MCF 10A (cell line): Measurements from ENCODE around the gene CUEDC1. TPM values are rescaled to one million over a fixed set of nuclear protein-coding genes. Genes with fewer than 3 reads are reported as not detected.
A peak's percentile ranks its signal among the peaks of the same experiment; 100 is the strongest.

Experiments used
- BruUV-seq: library from RNA; stranded (reverse); fragments of 400-500 nt; replicated peaks from 2 replicates; lab custom pipeline; 2021; lab: Mats Ljungman, UMichigan
- CTCF ChIA-PET: fragments of 300-600 bp; sonication (Branson Sonifier 250); formaldehyde crosslinking; extraction: SDS; loops from one replicate; lab custom pipeline; 2021; ENCODE audit warnings: antibody characterized with exemption, inconsistent platforms; lab: Yijun Ruan, JAX
- POLR2A ChIA-PET: fragments of 300-600, 350-650 bp; sonication (Branson Sonifier 250); formaldehyde crosslinking; extraction: SDS; loops from one replicate; lab custom pipeline; 2020; ENCODE audit warnings: antibody characterized with exemption, inconsistent platforms; lab: Yijun Ruan, JAX
- DNase-seq: peaks from one replicate; pipeline ENCODE4 v3.0.0-alpha.2; 2018; ENCODE audit not compliant: unreplicated experiment
- H3K27ac Mint-ChIP-seq: one replicate; pipeline ENCODE4 v1.8.0; 2022; ENCODE audit warnings: mild to moderate bottlenecking, low read depth, mixed read lengths; ENCODE audit not compliant: unreplicated experiment
- H3K27me3 Mint-ChIP-seq: one replicate; pipeline ENCODE4 v1.8.0; 2022; ENCODE audit warnings: mixed read lengths; ENCODE audit not compliant: insufficient read depth, unreplicated experiment
- H3K36me3 Mint-ChIP-seq: one replicate; pipeline ENCODE4 v1.8.0; 2022; ENCODE audit warnings: mild to moderate bottlenecking, moderate library complexity, mixed read lengths; ENCODE audit not compliant: insufficient read depth, unreplicated experiment
- H3K4me1 Mint-ChIP-seq: one replicate; pipeline ENCODE4 v1.8.0; 2022; ENCODE audit warnings: mixed read lengths; ENCODE audit not compliant: insufficient read depth, unreplicated experiment
- H3K4me3 Mint-ChIP-seq: one replicate; pipeline ENCODE4 v1.8.0; 2022; ENCODE audit warnings: mild to moderate bottlenecking, moderate library complexity, mixed read lengths; ENCODE audit not compliant: unreplicated experiment
- H3K9me3 Mint-ChIP-seq: one replicate; pipeline ENCODE4 v1.8.0; 2022; ENCODE audit warnings: mixed read lengths; ENCODE audit not compliant: unreplicated experiment
- intact Hi-C: fragments of 100-400 bp; cut with micrococcal nuclease; formaldehyde crosslinking; loops from 2 replicates; pipeline ENCODE4 v1.14.1; 2022
- total RNA-seq: library from RNA; stranded (reverse); gene quantifications from 2 replicates; pipeline ENCODE4 v1.2.3, GENCODE V29; 2022
- TF ChIP-seq, protein P1 (sequence below): fragments of 200-600 bp; IDR thresholded peaks from one replicate; pipeline ENCODE4 v1.8.0; 2022; ENCODE audit warnings: antibody characterized with exemption, mild to moderate bottlenecking; ENCODE audit not compliant: unreplicated experiment

Gene CUEDC1
- total RNA-seq, 1 experiment from 2014 or later, result 15.6 TPM

DNA sequence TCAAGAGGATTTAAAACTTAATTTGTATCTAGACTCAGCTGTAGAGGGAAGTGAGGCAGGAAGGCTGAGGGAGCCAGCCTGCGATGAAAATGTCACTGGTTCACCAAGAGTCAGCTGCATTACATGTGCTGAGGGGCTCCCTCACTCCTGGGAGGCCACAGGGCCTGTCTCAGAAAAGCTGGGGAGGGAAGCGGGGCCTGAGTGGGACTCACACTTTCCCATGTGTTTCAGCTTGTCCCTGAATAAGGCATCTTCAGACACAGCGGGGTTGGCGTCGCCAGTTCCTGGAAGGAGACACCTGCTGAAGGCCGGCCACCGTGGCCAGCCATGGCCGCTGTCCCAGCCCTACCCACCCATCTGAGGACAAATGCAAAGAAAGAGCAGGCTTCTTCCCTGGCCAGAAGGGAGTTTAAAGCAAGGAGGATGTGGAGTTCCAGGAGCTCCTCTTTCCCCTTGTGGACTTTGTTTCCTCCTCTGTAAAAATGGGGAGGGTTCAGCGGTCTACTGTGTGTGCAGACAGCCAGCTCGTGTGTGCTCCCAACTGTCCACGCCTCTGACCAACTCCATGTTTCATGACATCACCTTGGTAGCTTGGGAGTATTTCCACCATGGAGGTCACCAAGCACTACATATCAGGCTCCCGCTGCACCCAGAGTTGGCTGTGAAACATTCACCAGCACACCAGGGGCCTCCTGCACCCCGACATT is 86.1 kb downstream of the CUEDC1 start:
- intact Hi-C loops, result loop anchor here (2.0 to 5.0 kb wide), 2 partner anchors 33 to 120 kb away; partner anchors contain the start of gene VEZF1
- H3K27me3 Mint-ChIP-seq, result no peaks in the 10 kb centered on the region
- CTCF ChIA-PET, result interaction anchor here (0.5 to 6.4 kb wide), 13 partner anchors 10 to 245 kb away, joined by 3 to 75 read pairs (median 3); partner anchors contain the start of gene MRPS23
- no TSS peak for BruUV-seq
- TF ChIP-seq, protein P1, sequence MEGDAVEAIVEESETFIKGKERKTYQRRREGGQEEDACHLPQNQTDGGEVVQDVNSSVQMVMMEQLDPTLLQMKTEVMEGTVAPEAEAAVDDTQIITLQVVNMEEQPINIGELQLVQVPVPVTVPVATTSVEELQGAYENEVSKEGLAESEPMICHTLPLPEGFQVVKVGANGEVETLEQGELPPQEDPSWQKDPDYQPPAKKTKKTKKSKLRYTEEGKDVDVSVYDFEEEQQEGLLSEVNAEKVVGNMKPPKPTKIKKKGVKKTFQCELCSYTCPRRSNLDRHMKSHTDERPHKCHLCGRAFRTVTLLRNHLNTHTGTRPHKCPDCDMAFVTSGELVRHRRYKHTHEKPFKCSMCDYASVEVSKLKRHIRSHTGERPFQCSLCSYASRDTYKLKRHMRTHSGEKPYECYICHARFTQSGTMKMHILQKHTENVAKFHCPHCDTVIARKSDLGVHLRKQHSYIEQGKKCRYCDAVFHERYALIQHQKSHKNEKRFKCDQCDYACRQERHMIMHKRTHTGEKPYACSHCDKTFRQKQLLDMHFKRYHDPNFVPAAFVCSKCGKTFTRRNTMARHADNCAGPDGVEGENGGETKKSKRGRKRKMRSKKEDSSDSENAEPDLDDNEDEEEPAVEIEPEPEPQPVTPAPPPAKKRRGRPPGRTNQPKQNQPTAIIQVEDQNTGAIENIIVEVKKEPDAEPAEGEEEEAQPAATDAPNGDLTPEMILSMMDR, result no peak
- H3K4me1 Mint-ChIP-seq, result peaks cover 39% of the 10 kb centered on the region
- peaks cover 25% of the 10 kb centered on the region for H3K36me3 Mint-ChIP-seq
- H3K9me3 Mint-ChIP-seq, result no peaks in the 10 kb centered on the region
- no peak for DNase-seq
- POLR2A ChIA-PET, result interaction anchor here (0.5 to 5.7 kb wide), 18 partner anchors 9 to 846 kb away, joined by 3 to 53 read pairs (median 5); partner anchors contain the start of genes CUEDC1, MRPS23, SRSF1 and VEZF1
- H3K4me3 Mint-ChIP-seq, result peak overlapping the region; percentile 41
- H3K27ac Mint-ChIP-seq, result peak overlapping the region; percentile 93

DNA sequence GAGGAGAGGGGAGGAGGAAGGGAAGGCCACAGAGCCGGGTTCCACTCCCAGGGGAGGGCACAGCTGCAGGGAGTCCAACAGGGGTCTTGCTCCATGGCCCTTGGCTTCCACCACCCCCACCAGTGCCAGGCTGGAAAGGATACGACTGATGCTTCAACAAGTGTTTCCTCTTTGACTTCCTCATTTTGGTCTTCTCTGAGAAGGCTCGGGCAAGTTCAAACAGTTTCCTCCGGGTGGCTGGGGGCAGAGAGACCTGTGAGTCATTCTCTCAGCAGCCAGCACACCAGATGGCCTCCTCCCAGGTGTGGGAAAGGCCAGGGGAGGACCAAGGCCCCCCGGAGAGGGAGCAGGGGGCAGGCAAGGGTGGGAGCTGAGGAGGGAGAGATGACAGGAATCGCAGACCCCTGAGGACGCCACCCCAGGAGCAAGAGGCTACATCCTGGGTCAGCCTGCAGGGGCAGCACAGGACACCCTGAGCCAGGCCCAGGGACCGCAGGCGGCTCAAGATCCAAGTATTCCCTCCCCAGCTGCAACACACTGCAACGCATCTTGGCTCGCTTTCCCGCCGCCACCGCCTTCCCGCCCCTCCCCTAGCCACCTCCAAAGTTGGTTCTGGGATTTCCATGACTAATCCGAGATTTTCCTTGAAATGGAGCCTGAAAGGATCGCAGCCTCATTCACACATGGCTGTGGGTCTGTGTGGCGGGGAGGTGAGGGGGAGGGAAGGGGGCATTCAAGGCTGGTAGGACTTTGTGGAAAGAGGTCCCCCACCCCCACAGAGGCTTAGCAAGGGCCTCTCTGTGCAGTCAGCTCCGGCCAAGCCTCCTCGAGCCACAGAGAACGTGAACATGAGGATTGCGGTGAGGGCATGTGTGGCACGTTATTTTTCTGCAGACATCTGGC is 87.0 kb downstream of the CUEDC1 start:
- intact Hi-C loops, result loop anchor here (2.0 to 5.0 kb wide), 2 partner anchors 34 to 121 kb away; partner anchors contain the start of gene VEZF1
- DNase-seq, result peak; percentile 93

DNA sequence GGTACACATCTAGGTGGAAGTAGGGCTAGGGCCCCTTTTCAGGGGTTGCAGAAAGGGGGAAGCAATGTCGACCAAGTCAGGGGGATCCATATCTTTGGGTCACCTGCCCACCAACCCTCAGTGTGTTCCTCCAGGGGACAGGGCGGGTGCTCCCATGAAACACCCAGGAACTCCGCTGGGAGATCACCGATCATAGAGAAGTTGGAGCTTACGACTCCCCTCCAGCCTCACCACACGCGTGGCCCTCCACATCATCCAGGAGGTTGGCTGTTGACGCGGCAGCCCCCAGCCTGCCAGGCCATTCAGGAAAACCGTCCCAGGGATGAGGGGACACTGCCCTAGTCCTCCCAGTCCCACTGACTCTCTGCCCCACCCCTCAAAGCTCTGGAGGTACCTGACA is 88.1 kb downstream of the CUEDC1 start:
- Mint-ChIP-seq H3K4me1 (peaks cover 33% of the 10 kb centered on the region), H3K4me3 (no peak overlapping the region), H3K36me3 (peaks cover 11% of the 10 kb centered on the region), H3K27me3 (no peaks in the 10 kb centered on the region), H3K9me3 (no peaks in the 10 kb centered on the region), H3K27ac (peak overlapping the region; percentile 93)
- TF ChIP-seq, protein P1, result no peak
- intact Hi-C loops, result loop anchor here (5.0 kb wide), 1 partner anchor 35 kb away; no protein-coding TSS in a partner anchor
- POLR2A ChIA-PET, result interaction anchor here (0.5 to 5.7 kb wide), 13 partner anchors 9 to 850 kb away, joined by 3 to 53 read pairs (median 5); partner anchors contain the start of genes MKS1, MRPS23 and SRSF1
- CTCF ChIA-PET, result interaction anchor here (0.6 to 6.4 kb wide), 13 partner anchors 9 to 324 kb away, joined by 3 to 75 read pairs (median 3); no protein-coding TSS in a partner anchor
- no peak for DNase-seq
- no TSS peak for BruUV-seq

More for the DNA sequence above, 87.0 kb downstream of the CUEDC1 start:
- Mint-ChIP-seq H3K27ac (peak overlapping the region; percentile 93), H3K9me3 (no peaks in the 10 kb centered on the region), H3K36me3 (peaks cover 19% of the 10 kb centered on the region), H3K4me1 (peaks cover 33% of the 10 kb centered on the region), H3K27me3 (no peaks in the 10 kb centered on the region), H3K4me3 (peak overlapping the region; percentile 41)
- CTCF ChIA-PET, result interaction anchor here (0.6 to 6.4 kb wide), 13 partner anchors 8 to 131 kb away, joined by 3 to 75 read pairs (median 3); no protein-coding TSS in a partner anchor
- TF ChIP-seq, protein P1, result peak; percentile 65
- TSS peak; percentile 74 for BruUV-seq
- POLR2A ChIA-PET, result interaction anchor here (0.5 to 5.7 kb wide), 23 partner anchors 10 to 849 kb away, joined by 3 to 53 read pairs (median 4); partner anchors contain the start of genes CUEDC1, MKS1, MRPS23 and SRSF1
